NCI-H128 (cell line): ENCODE data around the gene INO80E.
A peak's percentile ranks its signal among the peaks of the same experiment; 100 is the strongest.
"Not testable (repeated sequence)": the region's sequence is repeated elsewhere in the genome, so short reads cannot be mapped to it uniquely, and the experiment has no call there.

Experiments used
- DNase-seq: peaks from one replicate; lab custom pipeline; 2025; ENCODE audit not compliant: unreplicated experiment; lab: John Stamatoyannopoulos, UW

INO80E gene

DNA sequence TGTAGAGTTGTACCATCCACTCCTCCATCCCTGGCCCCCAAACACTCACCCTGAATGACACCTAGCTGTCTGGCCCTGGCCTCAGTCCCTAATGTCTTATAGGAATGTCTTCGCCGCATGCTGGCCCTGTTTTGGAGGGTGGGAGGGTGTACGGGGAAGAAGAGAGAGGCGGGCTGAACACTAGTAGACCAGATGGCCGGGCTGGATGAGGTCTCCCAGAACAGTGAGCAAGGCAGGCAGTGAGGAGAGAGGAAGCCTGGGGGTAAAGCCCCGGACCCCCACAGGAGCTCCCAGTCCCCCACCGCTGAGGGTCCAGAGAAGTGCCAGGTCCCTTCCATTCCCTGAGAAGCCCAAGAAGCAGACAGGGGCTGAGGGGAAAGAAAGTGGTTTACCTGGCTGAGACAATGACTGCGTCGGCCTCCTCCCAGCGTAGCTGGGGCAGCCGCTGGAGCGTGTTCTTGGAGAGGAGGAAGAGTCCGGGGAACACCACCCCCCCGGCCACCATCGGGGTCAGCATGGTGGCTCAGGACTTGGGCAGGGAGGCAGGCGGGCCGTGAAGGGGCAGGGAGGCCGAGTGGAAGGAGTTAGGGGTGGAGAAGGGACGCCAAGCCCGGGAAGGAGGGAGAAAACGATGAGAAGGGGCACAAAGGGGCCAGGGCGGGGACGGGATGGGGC is 34.1 kb downstream of the INO80E start:
- no peak for DNase-seq

DNA sequence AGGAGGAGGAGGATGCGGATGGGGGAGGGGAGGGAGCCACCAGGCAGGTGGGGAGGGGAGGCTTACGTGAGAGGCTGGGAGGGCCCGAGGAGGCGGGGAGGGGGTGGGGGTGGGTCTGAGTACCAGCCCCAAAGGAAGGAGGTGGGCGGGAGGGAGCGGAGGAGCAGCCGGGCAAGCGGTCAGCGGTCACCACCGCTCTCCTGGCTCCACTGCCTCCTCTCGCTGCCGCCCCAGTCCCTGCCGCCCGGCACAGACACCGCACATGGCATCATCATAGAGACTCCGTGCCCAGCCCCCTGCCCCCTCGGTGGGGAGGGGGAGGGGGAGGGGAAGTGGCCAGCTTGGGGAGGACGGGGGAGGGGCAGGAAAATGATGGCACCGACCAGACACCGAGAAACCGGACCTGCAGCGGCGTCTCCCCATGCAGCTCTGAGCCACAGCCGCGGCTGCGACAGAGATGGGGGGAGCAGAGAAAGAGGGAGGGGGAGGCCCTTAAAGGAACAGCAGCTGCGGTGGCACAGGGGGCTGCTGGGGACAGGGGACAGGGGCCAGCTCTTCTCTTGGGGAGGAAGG is 34.9 kb downstream of the INO80E start, which contains the start of gene TLCD3B:
Gene TLCD3B (minus strand): TSS at position 431 of the 573 bp plus-strand sequence. CDS start 744 bp downstream, outside the sequence.
- no peak for DNase-seq

DNA sequence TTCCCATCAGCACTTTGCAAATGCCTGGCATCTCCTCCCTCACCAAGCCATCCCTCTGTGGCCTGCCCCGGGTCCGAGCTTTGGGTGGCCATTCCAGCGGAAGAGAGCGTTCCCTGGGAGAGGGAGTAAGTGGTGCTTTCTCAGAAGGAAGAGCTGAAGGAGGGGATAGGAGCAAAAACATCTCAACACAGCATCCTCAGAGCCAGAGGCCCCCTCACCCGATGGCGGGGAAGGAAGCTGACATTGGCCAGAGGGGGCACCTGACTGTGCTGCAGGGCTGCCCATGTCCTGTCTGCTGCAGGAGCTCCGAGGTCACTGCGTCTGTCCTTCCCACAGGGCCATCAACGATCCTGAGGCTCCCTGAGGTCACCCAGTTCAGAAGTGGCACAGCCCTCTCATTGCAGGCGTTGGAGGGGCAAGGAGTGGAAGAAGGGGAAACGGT is 35.5 kb downstream of the INO80E start:
- DNase-seq = no peak

DNA sequence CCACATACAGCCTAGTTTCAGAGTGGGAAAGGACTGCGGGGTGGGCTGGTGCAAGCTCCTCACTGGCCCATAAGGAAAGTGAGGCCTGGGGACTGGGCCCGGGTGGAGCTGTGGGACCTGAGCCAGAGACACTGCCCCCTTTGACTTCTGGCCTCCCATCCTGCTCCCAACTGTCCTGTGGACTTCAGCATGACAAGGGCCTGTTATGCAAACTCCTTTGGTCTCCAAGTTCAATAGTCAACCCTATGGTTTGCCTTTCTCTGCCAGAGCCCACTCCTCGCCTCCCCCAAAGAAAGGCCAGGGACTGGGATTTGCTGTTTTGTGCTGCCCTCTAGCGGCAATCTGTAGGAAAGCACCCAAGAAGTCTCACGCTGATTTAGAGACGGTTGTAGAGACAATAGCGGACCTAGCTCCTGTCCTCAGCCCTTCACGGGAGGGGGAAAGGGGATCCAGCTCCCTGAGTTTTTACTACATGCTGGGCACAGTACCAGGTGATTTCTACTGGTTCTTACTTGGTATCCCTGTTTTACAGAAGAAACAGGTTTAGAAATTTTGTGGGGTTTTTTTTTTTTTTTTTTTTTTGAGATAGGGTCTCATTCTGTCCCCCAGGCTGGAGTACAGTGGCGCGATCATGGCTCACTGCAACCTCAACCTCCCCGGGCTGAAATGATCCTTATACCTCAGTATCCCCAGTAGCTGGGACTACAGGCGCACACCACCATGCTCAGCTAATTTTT is 36.2 kb downstream of the INO80E start:
- DNase-seq = peak; percentile 63

DNA sequence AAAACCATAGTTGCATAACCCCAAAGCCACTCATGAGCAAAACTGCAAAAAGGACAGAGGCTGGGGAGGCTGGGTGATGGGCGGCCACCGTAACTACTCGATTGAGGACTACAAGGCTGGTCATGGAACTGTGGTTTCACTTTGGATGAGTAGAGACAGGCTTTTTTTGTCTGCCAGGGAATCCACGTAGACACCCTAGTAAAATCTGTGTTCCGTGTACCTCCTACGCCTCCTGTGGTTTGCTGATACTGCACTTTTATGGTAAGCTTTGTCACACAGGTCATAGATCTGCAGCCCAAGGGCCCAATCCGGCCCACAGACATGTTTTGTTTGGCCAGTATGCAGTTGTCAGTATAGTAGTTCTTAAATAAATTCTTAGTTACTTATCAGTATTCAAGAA is 37.2 kb downstream of the INO80E start:
- no peak for DNase-seq

DNA sequence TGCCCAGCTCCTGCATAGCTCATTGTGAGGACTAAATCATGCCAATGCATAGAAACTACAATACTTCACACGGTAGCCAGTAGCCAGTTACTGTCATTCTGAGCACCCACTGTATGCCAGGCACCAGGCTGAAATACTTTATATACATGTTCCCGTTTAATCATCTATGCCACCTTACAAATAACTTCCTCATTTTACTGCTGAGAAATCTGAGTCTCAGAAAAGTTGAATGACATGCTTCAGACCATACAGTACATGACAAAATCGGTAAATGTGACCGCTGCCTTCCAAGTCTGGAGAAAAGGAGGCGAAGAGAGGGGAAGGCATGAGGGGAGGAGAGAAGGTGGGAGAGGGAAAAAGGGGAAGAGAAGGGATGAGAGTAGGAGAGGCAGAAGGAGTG is 44.2 kb downstream of the INO80E start:
- DNase-seq = no peak

DNA sequence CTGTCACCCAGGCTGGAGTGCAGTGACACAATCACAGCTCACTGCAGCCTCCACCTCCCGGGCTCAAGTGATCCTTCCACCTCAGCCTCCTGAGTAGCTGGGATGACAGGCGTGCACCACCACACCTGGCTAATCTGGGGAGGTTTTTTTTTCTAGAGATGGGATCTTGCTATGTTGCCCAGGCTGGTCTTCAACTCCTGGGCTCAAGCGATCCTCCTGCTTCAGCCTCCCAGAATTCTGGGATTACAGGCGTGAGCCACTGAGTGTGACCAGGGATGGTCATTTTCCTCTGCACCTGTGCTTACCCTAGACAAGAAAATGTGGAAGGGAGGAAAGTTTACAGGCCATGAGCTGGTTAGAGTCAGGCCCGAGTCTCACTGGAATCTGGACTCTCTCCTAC is 44.6 kb downstream of the INO80E start:
- not testable (repeated sequence) for DNase-seq

DNA sequence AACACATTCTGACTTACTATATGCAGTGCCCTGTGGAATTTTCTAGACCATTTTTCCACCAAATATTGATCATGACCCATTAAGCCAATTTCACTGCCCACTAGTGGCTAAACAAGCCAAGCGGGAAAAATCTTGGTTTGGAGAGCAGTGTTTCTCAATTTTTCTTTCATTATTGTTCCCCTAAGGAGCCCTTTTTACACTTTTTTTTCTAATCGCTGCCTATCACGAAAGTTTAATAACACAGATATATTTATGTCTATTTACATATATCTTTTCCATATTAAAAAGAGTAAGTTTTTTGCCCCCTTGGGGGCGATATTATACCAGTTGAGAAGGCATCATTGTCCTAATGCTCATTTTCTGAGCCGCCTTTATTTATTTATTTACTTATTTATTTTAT is 45.8 kb downstream of the INO80E start:
- DNase-seq = no peak

DNA sequence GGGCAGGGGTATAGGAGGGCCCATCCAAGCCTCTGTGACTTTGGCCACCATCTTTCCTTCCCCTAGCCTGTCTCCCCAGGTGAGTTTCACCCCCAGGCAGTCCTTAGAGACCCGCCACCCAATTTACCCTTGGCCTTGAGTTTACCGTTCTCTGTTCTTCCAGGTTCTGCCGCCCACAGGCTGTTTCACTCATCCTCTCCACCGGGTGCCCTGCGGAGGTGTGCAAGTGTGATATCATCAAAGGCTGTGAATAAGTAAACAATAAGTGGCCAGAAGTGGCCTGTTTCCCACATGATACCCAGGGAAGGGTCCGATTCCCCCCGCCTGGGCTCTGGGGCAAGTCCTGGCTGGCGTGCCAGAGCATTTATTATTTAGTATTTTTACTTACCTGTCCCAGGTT is 50.1 kb downstream of the INO80E start:
- no peak for DNase-seq

DNA sequence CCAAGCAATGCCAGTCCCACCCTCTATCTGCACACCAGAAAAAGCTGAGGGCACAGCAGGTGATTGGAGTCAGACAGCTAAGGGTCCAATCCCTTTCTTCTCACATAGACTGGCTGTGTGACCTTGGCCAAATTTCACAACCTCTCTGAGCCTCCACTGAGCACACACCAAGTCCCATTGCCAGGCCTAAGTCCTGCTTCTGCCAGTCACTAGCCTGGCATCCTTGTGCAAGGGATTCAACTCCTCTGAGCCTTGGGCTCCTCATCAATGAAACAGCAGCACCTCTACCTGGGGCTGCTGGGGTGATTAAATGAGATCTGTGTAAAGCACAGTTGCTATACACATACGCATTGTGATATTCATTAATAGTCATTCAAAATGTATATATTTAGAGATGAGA is 50.5 kb downstream of the INO80E start:
- DNase-seq = no peak

DNA sequence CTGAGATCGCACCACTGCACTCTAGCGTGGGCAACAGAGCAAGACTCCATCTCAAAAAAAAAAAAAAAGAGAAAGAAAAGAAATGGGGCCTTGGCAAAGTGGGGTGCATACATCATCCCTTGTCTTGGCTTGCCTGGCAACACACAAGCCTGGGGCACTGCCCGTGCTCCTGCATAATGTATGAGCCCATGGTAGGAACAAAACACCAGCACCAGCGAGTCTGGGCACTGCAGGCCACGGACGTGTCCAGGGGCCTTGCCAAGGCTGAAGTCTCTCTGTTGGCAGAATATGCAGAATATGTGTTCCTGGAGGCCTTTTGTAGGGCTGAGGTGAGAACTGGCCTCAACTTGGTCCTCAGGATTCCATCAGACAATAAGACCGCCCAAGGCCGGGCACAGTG is 53.8 kb downstream of the INO80E start:
- no peak for DNase-seq

DNA sequence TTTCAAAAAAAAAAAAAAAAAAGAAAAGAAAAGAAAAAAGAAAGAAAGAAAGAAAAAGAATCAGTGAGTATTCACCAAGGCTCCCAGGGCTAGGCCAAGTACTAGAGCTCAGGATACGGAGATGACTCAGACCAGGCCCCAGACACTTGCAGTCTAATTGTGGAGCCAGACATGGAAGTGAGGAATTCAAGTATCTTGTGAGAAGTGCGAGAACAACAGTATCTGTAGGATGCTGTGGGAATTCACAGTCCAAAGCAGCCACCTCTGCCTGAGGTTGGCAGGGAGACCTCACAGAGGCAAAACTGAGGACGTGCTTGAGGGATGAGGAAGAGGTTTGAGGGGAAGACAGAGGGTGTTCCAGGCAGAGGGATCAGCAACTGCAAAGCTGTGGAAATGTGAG is 55.5 kb downstream of the INO80E start:
- DNase-seq = no peak

DNA sequence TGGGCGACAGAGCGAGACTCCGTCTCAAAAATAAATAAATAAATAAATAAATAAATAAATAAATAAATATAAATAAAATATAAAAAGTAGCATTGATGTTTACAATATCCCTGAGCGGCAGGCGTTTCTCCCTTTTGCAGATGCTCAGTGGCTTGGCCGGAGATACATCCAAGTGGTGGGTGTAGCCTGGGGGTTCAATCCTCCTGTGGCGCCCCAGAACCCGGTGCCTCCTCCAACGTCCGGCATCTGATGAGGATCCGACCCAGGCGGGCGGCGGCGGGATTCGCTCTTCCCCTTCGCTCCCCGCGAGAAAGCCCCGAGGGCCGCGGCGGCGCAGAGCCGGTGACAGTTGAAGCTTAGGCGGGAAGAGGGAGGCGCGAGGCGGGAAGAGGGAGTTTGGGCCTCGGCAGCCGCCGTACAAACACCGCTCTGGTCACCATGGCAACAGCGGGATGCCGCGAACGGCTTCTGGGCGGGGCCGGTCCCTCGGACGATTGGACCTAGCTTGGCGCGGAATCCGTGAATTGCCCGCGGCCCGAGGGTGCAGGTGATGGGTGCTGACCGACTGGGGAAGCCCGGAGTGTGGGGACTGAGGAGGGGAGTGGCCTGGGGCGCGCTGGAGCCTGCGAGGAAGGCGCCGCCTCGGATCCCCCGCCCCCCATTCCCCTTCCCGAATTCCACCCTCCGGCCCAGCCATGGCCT is 56.8 kb downstream of the INO80E start:
- DNase-seq = peak; percentile 67

DNA sequence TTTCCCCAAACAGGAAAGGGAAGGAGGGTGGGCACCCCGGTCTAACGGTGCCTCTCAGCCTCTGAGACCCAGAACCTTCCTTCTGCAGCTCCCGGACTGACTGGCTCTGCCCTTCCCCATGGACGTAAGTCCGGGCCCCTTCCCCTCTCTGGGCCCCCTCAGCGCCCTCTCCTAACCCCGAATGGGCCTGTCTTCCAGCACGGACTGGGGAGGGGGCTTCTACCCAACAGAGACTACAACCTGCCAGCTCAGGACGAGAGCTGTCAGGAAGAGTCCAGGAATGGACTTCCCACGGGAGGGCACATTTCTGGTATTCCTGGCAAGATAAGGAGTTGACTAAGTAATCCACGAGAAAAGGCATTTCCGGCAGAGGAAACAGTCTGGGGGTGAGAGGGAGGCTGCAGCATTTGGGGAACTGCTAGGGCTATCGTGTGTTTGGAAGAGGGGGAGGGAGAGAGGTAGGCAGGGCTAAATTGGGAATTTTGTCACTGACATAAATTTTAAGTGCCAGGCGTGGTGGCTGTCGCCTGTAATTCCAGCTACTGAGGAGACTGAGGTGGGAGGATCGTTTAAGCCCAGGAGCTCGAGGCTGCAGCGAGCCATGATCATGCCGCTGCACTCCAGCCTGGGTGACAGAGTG is 57.5 kb downstream of the INO80E start:
- no peak for DNase-seq

DNA sequence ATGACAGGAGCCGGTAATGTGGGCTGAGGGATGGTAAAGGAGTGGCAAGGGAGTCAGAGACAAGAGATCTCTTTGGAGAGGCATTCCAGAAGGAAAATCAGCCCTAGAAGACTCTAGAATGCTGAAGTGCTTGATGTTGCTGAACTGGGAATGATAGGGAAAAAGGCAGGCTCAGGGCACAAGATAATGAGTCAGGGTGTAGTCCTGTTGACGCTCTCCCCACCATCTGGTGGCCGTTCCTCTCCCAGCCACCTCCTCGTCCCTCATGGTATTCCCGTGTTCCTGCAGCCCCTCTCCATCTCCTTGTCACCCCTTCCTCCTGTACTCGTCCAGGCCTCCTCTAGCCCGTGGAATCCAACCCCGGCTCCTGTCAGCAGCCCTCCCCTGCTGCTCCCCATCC is 58.4 kb downstream of the INO80E start:
- DNase-seq = no peak

DNA sequence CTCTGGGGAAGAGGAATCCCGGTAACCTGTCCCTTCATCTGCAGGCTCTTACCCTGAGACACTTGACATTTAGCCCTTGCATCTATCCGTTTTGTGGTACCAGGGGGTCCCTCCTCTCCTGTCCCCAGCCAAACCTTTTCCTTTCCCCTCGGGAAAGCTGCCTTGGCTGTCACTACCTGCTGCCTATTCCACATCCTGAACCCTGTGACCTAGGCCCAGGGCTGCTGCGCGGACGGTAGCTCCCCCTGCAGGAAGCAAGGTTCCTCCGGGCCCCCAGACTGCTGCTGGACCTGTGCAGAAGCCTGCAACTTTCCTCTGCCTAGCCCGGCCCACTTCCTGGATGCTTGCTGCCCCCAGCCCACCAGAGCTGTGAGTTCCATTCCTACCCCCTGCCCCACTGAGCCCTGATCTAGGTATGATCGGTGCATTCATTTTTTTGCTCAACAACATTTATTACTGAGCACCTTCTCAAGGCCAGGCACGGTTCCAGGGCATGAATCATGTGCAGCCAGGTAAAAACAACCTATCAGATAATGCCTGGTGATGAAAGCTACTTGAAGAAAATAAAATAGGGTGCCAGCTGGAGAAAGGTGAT is 59.0 kb downstream of the INO80E start:
- DNase-seq = no peak
